H1 (cell line): Measurements from ENCODE around the gene MYMX.

Experiments
- EP300 ChIP-seq, 2 experiments: IDR thresholded peaks; 1 replicate in 1 of 2; 2 replicates in 1 of 2; pipeline ENCODE4 v1.6.1; 2011 to 2012; ENCODE audit warnings: low read depth in 2 of 2, low read length in 2 of 2, mild to moderate bottlenecking in 2 of 2, borderline replicate concordance in 1 of 2, inconsistent platforms in 1 of 2, moderate library complexity in 1 of 2
- EZH2 ChIP-seq: fragments of 200-600 bp; sonication (generic); IDR thresholded peaks from 2 replicates; pipeline ENCODE4 v1.7.1; 2012; ENCODE audit warnings: low read depth, mild to moderate bottlenecking, moderate library complexity, low read length, inconsistent platforms; ENCODE audit not compliant: severe bottlenecking
- HDAC6 ChIP-seq: IDR thresholded peaks from one replicate; pipeline ENCODE4 v1.7.1; 2012; ENCODE audit warnings: low read depth, mild to moderate bottlenecking, inconsistent platforms, low read length, moderate library complexity
- POLR2A ChIP-seq, 2 experiments: IDR thresholded peaks; 1 replicate in 1 of 2; 2 replicates in 1 of 2; pipeline ENCODE4 v1.6.1; 2011; ENCODE audit warnings: low read depth in 2 of 2, low read length in 2 of 2, mild to moderate bottlenecking in 2 of 2; ENCODE audit errors: control extremely low read depth in 1 of 2
- RAD21 ChIP-seq, 2 experiments: IDR thresholded peaks in 1 of 2; conservative IDR thresholded peaks in 1 of 2; 2 replicates each; pipeline ENCODE4 v1.6.1; 2011; ENCODE audit warnings: low read depth in 2 of 2, low read length in 2 of 2, improper control_type of control experiment in 1 of 2, inconsistent platforms in 1 of 2, mild to moderate bottlenecking in 1 of 2, moderate library complexity in 1 of 2
- TF ChIP-seq, protein P1 (sequence below): IDR thresholded peaks from 2 replicates; pipeline ENCODE4 v1.6.1; 2012; ENCODE audit warnings: inconsistent platforms
- TF ChIP-seq, protein P2 (sequence below), 3 experiments: IDR thresholded peaks; 1 replicate in 2 of 3; 2 replicates in 1 of 3; pipeline versions ENCODE4 v1.5.1 to v1.6.1; 2011; ENCODE audit warnings: low read length in 3 of 3, mild to moderate bottlenecking in 3 of 3, inconsistent platforms in 2 of 3, low read depth in 1 of 3, moderate library complexity in 1 of 3; ENCODE audit not compliant: insufficient read depth in 1 of 3; ENCODE audit errors: control extremely low read depth in 1 of 3
- TF ChIP-seq, protein P3 (sequence below): IDR thresholded peaks from 2 replicates; pipeline ENCODE4 v1.6.1; 2012; ENCODE audit warnings: inconsistent platforms

DNA sequence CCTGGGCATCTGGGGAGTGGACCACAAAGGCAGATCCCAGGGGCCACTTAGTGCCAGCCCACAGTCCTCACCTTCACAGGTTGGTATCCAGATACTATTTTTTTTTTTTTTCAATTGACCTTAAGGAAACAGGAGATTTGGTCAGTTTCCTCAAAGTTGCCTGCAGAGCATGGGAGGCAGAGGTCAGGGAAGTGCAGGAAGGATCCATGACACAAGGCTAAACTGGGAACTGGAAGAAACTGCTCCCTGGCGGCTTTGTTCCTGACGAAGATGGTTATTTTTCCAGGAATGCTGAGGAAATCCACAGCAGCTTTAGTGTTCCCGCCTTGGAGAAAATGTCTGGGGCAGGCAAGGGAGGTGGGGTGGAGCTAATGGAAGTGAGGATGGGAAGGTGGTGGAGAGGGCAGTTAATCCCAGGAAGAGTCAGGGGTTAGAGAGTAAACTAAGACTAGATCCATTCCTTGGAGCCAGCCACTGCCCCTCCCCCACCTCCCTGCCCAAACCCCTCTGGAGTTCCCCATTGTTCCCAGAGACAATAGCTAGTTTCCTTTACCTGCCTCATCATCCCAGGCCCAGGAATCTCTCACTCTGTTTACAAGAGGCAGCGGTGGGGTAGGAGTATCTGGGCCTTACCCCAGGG is 14.3 kb upstream of the MYMX start:
- TF ChIP-seq, protein P1, sequence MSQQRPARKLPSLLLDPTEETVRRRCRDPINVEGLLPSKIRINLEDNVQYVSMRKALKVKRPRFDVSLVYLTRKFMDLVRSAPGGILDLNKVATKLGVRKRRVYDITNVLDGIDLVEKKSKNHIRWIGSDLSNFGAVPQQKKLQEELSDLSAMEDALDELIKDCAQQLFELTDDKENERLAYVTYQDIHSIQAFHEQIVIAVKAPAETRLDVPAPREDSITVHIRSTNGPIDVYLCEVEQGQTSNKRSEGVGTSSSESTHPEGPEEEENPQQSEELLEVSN: peak; percentile 70; the same call in 1 of the 2 replicates
- peak; percentile 9 to 30; a peak in 3 of 4 replicates for TF ChIP-seq RAD21 (IDR thresholded peaks at IDR 0.05 in 1 of 2, conservative IDR thresholded peaks at IDR 0.05 in 1 of 2; ENCODE audit: low read depth in 2 of 2, low read length in 2 of 2)
- TF ChIP-seq EZH2: no peak
- TF ChIP-seq EP300 (IDR thresholded peaks at IDR 0.05; ENCODE audit: borderline replicate concordance in 1 of 2, low read depth in 2 of 2, low read length in 2 of 2): peak in 1 of 2 experiments; percentile 93; a peak in 2 of 3 replicates
- no peak for TF ChIP-seq HDAC6
- TF ChIP-seq, protein P2, sequence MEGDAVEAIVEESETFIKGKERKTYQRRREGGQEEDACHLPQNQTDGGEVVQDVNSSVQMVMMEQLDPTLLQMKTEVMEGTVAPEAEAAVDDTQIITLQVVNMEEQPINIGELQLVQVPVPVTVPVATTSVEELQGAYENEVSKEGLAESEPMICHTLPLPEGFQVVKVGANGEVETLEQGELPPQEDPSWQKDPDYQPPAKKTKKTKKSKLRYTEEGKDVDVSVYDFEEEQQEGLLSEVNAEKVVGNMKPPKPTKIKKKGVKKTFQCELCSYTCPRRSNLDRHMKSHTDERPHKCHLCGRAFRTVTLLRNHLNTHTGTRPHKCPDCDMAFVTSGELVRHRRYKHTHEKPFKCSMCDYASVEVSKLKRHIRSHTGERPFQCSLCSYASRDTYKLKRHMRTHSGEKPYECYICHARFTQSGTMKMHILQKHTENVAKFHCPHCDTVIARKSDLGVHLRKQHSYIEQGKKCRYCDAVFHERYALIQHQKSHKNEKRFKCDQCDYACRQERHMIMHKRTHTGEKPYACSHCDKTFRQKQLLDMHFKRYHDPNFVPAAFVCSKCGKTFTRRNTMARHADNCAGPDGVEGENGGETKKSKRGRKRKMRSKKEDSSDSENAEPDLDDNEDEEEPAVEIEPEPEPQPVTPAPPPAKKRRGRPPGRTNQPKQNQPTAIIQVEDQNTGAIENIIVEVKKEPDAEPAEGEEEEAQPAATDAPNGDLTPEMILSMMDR (IDR thresholded peaks at IDR 0.05; ENCODE audit: control extremely low read depth in 1 of 3, insufficient read depth in 1 of 3, low read depth in 1 of 3, low read length in 3 of 3): no peak; a peak in 1 of 4 replicates
- peak; percentile 54 to 83 for TF ChIP-seq POLR2A (IDR thresholded peaks at IDR 0.05; ENCODE audit: control extremely low read depth in 1 of 2, low read depth in 2 of 2, low read length in 2 of 2)
- TF ChIP-seq, protein P3, sequence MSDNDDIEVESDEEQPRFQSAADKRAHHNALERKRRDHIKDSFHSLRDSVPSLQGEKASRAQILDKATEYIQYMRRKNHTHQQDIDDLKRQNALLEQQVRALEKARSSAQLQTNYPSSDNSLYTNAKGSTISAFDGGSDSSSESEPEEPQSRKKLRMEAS: no peak
